ENCODE measurements around the gene ARCN1. TPM values are rescaled to one million over a fixed set of nuclear protein-coding genes. Genes with fewer than 3 reads are reported as not detected.

The ARCN1 gene
- total and polyA plus RNA-seq, 9 of the 15 experiments (the other 6 are each of a cell fraction or from before 2014, with no cell fraction given) = 30.0 to 224 (median 76.4) TPM

- peak; percentile 42; the same call in 1 of the 2 replicates for TF ChIP-seq CGGBP1 (CRISPR knock-in tag; IDR thresholded peaks at IDR 0.05)
These were observed 22.8 kb downstream of the ARCN1 start (continued) for GRCh38 chr11:118594984-118595383.

GRCh38 chr11:118596224-118597146 is 24.3 kb downstream of the ARCN1 start:
- H4K20me1 ChIP-seq (replicated peaks; ENCODE audit: control insufficient read depth, insufficient read depth, low read length) = no peaks in the 10 kb centered on the region
- ChIA-PET POLR2A (interaction anchor here (1.8 kb wide), 1 partner anchor 12 kb away, joined by 5 read pairs; no protein-coding TSS in a partner anchor), CTCF (ENCODE audit: low intra/inter-chr PET ratio) (interaction anchor here (3.3 kb wide), 1 partner anchor 62 kb away, joined by 40 read pairs; no protein-coding TSS in a partner anchor)
- intact Hi-C loops (cut with micrococcal nuclease) (no loop called here), in situ Hi-C loops (cut with MboI) (no loop called here)
- FAIRE-seq (no peak), ATAC-seq (no peak), DNase-seq (ENCODE audit: extremely low read depth in 1 of 4, low spot score in 3 of 4) (no peak)
- H3K36me3 ChIP-seq (ENCODE audit: control insufficient read depth, insufficient read depth, low read length) = peaks cover 80% of the 10 kb centered on the region
- no peaks in the 10 kb centered on the region for H3K27me3 ChIP-seq (ENCODE audit: control insufficient read depth in 2 of 2, insufficient read depth in 2 of 2, low read length in 2 of 2)
- no peaks in the 10 kb centered on the region for H3K79me2 ChIP-seq (ENCODE audit: control insufficient read depth, insufficient read depth, low read length)
- peaks cover 0 to under 1% of the 10 kb centered on the region in 2 experiments; a peak in 3 of 5 replicates for H3K4me1 ChIP-seq (replicated peaks in 1 of 2; ENCODE audit: control insufficient read depth in 2 of 2, insufficient read depth in 2 of 2, low read length in 2 of 2)
- no peak overlapping the region for H2AFZ ChIP-seq (ENCODE audit: low read depth, low read length)
- no TSS peak for BruUV-seq (replicated peaks)
- no peak overlapping the region for H3K4me3 ChIP-seq
- TF ChIP-seq ZFP91 (CRISPR knock-in tag; IDR thresholded peaks at IDR 0.05) (no peak), ZNF766 (CRISPR knock-in tag; conservative IDR thresholded peaks at IDR 0.05) (no peak), SIX5 (IDR thresholded peaks at IDR 0.05; ENCODE audit: borderline replicate concordance in 1 of 2, insufficient read depth in 1 of 2, low read depth in 1 of 2, low read length in 2 of 2) (no peak), ZEB2 (IDR thresholded peaks at IDR 0.05) (no peak), BCLAF1 (IDR thresholded peaks at IDR 0.05; ENCODE audit: borderline replicate concordance in 1 of 2, control insufficient read depth in 1 of 2, low read depth in 2 of 2, low read length in 1 of 2) (no peak), CBFA2T3 (IDR thresholded peaks at IDR 0.05) (no peak), CGGBP1 (CRISPR knock-in tag; IDR thresholded peaks at IDR 0.05) (no peak), NUFIP1 (IDR thresholded peaks at IDR 0.05; ENCODE audit: partially characterized antibody) (no peak), DMBX1 (CRISPR knock-in tag; IDR thresholded peaks at IDR 0.05; ENCODE audit: borderline replicate concordance) (no peak), ZNF124 (CRISPR knock-in tag; IDR thresholded peaks at IDR 0.05) (no peak), ZNF232 (CRISPR knock-in tag; IDR thresholded peaks at IDR 0.05) (no peak), HCFC1 (IDR thresholded peaks at IDR 0.05; ENCODE audit: low read depth, low read length) (no peak), ZFP1 (CRISPR knock-in tag; IDR thresholded peaks at IDR 0.05) (no peak), SIN3B (IDR thresholded peaks at IDR 0.05; ENCODE audit: low read depth) (no peak)
- no peak overlapping the region for H3K9ac ChIP-seq (ENCODE audit: insufficient read depth in 1 of 2, low read depth in 2 of 2, low read length in 2 of 2)
- H3K9me1 ChIP-seq (ENCODE audit: control insufficient read depth, insufficient read depth, low read length) = no peaks in the 10 kb centered on the region
- no peaks in the 10 kb centered on the region for H3K9me3 ChIP-seq (replicated peaks; ENCODE audit: control insufficient read depth, insufficient read depth, low read depth, low read length)
- 91% methylated on average over 12 of the region's 16 CpGs for WGBS (ENCODE audit: insufficient coverage, low coverage, missing lambda C conversion rate)
- no peak overlapping the region for H3K4me2 ChIP-seq (ENCODE audit: insufficient read depth, low read length)
- no peak overlapping the region for H3K27ac ChIP-seq (ENCODE audit: extremely low read depth, low read depth, low read length)

Data from K562 (cell line).